Activated T-helper 9 cell treated with anti-CD3 and anti-CD28 coated beads, Interleukin-2, amount 50 U/mL, for 16 hours (primary cell): ENCODE data around the gene UPK3A.

Source experiments
- DNase-seq: peaks from one replicate; pipeline ENCODE4 v3.0.0-alpha.2; 2020; ENCODE audit warnings: low read depth

Gene UPK3A

DNA sequence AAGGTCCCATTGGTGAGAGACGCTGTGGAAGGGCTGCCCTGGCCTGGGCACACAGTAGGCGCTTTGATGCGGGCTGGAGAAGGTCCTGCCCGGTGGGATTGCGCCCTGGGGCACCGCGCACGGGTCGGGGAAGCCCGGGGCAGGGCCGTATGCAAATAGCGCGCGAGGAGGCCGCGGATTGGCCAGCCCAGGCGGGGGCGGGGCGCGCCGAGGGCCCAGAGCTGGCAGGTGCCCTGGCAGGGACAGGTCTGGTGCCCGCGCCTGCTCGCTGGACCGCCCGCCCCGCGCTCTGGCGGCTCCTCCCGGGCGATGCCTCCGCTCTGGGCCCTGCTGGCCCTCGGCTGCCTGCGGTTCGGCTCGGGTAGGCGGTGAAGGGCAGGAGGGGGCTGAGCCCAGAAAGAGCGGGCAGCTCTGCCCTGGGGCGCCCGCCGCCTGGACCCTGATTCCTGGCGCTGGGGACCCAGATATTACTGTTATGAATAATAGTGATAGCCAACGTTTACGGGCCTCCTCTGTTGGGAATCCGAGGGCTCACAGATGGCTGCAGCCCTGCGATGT lies at the start of gene UPK3A:
UPK3A (plus strand) TSS at position 245 of the 558 bp plus-strand sequence; CDS start at position 310, 65 bp downstream.
- DNase-seq, result peak; percentile 39

GRCh38 chr22:45235101-45235777 lies 49.5 kb upstream of the UPK3A start:
- DNase-seq, result no peak

DNA sequence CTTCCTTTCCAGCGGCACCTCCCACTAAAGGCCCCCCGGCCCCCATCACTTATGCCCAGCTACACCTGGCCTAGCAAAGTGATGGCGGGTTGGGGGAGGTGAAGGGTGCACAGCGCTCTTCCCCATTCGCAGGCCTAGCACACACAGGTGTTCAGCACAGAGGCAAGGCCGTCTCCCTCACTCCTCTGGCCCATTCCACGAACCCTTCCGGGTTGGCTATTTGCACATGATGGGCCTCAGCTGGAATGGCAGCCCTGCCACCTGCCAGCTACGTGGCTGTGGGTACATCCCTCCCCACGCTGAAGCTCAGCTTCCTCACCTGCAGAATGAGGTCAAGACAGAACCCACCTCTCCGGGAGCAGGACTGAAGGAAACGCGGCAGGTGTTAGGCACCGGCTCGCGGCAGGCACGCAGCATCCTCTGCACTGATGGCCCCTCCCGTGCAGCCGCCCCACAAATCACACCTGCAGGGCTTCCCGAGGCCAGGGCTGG lies 48.9 kb upstream of the UPK3A start:
- no peak for DNase-seq

- DNase-seq, result no peak
Measured at GRCh38 chr22:45237065-45237990, 47.4 kb upstream of the UPK3A start.

- no peak for DNase-seq
Measured at GRCh38 chr22:45238076-45238956, 46.4 kb upstream of the UPK3A start.

- no peak for DNase-seq
Measured at GRCh38 chr22:45238957-45239680, 45.6 kb upstream of the UPK3A start.

GRCh38 chr22:45239681-45240051 lies 45.1 kb upstream of the UPK3A start:
- DNase-seq, result no peak

DNA sequence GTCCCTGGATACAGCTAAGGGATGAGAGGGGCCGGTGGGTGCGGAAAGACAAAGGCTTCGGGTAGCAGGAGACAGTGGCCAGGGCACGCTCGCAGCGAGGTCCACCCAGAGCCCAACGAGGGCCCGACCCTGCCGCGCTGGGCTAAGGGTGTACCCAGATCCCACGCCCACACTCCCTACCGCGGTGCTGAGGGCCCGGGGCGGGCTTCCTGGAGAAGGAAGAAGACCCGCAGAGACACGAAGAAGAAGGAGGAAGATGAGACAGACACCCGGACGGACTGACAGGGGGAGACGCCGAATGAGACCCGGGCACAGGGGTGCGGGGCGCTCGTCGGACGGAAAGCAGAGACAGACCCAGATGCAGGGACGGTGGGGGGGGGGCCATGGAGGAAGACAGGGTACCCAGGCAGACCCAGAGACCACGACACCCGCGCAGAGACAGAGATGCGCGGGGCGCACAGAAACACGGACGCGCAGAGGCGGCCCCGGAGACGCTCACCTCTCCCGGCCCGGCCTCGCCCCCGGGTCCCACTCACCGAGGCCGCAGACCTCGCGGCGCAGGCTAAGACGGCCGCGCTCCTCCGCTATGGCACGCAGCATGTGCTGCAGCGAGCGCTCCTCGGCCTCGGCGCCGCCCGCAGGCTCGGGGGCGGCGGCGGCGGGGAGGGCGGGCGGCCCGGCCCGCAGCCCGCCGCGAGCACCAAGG lies 44.5 kb upstream of the UPK3A start:
- no peak for DNase-seq

- peak; percentile 73 for DNase-seq
Measured at GRCh38 chr22:45240810-45241631, 43.7 kb upstream of the UPK3A start, which contains the start of gene KIAA0930. Gene KIAA0930 (minus strand): TSS chr22:45240894. CDS start chr22:45240703, 191 bp downstream.

- no peak for DNase-seq
Measured at GRCh38 chr22:45242778-45243191, 42.0 kb upstream of the UPK3A start.

- no peak for DNase-seq
Measured at GRCh38 chr22:45244916-45245315, 39.8 kb upstream of the UPK3A start.

GRCh38 chr22:45246060-45246985 lies 38.4 kb upstream of the UPK3A start:
- DNase-seq, result no peak

DNA sequence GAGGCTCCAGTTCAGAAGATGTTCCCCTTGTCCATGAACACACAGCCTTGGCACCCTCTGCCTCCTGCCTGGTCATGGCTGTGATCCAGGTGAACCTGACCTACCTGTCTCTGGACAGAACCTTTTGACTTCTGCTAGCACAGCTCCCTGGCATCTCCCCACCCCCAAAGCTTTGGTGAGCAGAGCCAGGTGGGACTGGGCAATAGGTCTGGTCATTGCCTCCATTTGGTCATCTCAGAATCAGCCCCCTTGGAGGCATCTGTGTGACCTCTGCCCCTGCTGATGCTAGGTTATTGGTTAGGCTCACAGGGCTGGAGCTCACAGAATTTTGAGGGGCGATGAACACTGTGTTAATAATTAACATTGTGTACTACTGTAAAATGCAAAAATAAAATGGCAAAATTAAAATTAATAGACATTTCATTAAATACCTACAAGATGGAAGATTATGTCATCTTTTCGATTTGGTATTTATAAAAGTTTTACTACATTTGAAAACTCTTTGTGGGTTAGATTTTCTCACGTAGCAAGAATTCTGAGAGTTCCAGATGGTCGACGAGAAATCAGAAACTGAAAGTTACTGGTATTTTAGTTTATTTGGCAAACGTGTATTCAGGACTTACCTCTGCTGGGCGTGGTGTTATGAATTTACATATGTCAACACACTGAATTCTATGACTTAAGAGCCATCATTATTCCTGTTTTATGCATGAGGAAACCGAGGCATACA lies 35.8 kb upstream of the UPK3A start:
- DNase-seq, result no peak

- DNase-seq, result no peak
Measured at GRCh38 chr22:45251825-45252224, 32.9 kb upstream of the UPK3A start.

GRCh38 chr22:45253039-45253641 lies 31.6 kb upstream of the UPK3A start:
- DNase-seq, result no peak

DNA sequence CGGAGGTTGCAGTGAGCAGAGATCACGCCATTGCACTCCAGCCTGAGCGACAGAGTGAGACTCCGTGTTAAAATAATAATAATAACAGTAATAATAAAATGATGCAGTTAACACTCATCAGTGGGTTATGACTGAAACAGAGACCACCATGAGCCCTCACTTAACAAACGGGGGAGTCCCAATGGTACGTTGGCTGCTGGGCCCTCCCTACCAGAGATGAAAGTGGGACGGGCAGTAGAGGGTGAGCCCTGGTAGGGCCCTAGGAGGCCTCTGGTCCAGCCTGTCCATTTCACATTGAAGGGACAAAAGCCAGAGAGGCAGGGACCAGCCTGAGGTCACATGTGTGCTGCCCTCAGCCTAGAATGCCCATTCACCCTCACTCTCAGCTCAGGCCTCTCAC lies 30.4 kb upstream of the UPK3A start:
- DNase-seq, result no peak

GRCh38 chr22:45254789-45255278 lies 29.9 kb upstream of the UPK3A start:
- DNase-seq, result no peak
